Activated CD8-positive, alpha-beta memory T cell treated with anti-CD3 and anti-CD28 coated beads for 24 hours (primary cell): ENCODE measurements around the gene IGSF3.
"Not testable (repeated sequence)": the region's sequence is repeated elsewhere in the genome, so short reads cannot be mapped to it uniquely, and the experiment has no call there.

Source experiments
- DNase-seq: peaks from one replicate; pipeline ENCODE4 v3.0.0-alpha.2; 2020

Gene IGSF3

DNA sequence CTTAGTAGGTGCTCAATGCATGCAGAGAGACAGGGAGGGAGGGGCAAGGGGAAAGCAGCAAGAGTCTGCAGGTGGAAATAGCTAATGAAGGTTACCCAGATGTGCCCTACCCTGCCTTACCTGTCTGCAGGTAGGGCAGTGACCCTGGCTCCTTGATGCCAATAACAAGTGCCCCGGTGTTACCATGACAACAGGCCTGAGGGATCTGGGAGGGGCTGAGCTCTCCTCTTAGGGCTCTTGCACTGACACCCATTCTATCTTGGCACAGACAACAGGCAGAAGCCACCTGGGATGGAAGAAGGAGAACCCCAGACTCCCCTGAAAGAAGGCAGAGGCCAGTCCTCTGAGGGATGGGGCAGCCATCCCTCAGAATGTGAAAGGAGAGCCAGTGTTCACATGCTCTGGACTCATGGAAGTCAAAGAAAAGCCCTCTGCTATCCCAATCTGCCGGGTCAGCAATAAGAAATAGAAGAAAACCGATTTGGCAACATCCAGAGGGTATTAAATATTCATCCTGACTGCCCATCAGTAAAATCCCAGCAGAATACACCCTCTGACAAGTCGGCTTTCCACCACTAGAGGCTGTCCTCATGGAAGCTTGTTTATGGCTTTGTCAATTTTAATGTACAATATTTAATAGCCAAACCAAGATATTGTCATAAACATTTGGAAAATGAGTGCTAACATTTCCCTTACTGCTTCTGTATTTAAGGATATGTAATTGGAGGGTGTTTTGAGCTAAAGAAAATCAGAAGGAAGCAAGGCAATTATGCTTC lies 72.3 kb downstream of the IGSF3 start:
- DNase-seq: not testable (repeated sequence)

DNA sequence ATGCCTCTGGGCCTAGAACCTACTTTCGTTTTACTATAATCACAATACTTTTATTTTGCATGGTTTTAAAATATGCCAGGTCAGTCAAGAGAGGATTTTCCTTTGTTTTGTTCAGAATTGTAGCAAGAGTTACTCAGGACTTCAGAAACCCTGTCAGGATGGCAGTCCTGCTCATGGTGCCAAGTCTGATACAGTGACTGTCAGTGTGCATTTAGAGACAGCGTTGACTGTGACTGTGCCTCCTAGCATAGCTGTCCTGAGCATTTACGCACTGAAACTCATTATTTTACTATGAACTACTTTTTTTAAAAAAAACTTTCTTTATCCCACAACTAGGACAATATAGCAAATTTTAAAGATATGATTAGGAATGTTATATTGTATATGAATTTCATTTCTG lies 73.6 kb downstream of the IGSF3 start:
- DNase-seq: not testable (repeated sequence)

DNA sequence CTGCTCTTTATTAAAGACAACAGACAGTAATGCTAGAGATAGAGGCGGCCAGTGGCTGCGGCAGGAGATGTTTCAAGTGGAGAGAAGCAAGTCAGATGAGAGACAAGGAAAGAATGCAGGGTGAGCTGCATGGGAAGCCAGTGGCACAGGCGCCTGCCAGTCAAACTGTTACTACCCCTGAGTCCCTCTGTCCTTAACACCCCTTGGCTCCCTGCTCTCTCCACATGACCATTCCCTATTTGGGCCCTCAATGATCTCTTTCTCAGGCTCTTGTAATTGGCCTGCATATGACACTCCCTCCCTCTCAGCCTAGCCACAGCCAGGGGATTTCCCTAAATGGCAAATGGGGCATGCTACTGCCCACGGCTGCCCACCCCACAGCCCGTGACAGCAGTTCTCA lies 74.1 kb downstream of the IGSF3 start:
- not testable (repeated sequence) for DNase-seq

DNA sequence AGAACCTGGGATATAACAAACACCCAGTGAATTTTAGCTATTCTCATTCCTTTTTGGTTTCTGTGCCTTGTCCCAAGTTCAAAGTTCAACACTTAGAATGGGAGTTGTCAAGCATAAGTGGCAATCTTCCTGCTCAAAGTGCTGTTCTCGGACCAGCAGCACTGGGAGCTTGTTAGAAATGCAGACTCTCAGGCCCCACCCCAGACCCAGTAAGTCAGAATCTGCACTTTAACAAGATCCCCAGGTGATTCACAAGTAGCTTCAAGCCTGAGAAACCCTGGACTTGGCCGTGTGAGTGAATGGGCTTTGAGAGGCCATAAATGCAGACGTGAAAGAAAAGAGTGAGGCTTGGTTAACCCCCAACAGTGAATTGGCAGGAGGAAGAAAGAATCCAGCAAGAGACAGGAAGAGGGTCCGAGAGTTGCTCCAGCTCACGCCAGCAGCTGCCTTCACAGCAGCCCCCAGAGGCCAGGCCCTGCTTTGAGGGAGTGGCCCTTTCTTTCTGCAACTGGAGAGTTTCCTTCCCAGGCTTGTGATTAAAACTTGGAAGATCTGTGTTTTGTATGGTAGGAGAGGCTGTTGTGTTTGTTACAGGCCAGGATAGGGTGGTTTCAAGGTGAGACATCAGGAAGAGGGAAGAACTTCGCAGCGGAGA lies 75.5 kb downstream of the IGSF3 start:
- not testable (repeated sequence) for DNase-seq

DNA sequence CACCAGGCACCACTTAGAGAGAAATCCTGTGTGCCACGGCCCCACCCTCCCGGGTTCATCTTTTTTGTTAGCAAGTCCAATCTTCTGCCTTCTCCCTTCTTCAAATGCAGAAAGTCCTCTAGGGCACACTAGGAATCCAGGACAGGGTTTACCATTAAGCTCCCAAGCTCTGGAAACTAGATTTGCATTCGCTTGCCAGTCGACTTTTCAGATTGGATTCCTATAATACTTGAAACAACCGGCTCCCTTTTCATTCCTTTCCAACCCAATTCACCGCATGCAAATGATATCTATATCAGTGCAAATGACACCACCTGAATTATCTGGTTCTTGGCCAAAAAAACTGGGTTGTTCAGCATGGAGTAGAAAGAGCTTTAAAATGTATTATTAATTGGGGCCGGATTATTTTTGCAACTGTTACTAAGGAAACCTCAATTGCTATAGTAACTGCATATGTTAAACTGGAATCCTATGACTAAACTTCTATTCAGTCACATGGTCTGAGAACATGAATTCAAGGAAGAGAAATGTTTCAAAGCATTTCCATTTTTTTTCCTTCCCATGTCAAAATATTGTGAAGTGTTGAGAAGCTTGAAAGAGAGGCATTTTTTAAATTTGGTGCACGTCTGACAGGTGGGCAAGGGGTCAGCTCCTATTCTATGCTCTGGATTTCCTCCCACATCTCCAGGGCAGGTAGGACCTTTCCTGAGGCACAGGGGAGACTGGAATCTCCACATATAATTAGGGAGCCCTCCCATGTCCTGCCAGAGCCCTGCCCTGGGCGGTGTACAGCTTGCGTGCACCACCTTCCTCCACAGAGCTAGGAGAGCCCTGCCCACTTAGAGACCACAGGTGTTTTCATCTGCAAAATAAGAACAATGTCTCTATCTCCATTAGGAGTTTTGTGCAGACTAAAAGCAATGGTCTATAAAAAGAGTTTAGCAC lies 76.3 kb downstream of the IGSF3 start:
- DNase-seq: not testable (repeated sequence)

DNA sequence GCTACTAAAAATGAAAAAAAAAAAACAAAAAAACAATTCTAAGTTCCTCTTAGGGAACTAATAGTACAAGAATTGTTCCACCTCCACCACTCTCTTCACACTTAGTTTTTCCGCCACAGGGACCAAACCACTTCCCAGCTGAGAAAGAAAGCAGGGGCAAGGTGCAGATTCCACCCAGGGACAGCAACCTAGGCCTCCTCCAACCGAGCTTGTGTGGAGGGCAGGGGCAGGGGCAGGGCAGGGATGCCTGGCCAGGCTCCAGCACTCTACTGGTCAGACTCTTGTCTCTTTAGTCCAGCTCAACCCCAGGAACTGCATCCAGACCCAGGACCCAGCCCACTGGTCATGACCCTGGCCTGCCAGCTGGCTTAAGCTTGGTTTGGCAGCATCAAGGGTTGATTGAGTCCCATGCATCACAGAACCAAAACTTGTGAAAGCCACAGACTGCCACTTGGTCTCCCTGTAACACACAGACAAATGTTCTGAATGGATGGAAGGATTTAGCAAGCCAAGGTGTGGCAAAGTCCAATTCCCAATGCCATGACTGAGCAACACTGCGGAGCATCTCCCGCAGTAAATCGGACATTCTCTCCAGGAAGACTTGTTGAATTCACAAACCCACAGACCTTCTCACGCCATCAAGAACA lies 77.1 kb downstream of the IGSF3 start:
- DNase-seq: not testable (repeated sequence)

DNA sequence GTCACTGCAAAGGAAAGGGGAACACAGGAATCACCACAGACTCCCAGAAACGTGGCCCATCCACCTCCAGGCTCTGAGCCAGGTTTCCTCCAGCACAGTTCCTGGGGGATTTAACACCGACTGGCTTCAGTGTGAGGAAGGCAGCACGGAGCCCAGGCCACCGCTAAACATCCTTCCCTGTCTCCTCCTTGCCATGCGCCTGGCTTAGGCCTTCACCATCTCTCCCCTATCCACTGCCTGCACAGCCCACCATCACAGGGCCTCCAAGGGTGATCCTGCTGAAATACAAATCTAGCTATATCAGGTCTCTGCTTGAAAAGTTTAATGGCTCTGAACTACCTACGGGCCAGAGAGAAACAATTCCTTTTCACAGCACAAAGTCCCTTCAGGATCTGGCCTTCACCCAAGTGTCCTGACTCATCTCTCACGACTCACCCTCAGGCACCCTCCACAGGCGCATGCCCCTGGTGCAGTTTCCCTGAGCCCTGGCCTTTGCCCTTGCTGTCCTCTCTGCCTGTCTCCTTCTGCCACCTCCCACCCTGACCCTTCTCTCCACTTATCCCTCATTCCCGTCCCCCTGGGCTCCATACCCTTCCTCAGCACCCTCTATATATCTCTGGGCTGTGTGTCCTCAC lies 78.3 kb downstream of the IGSF3 start:
- DNase-seq: peak; percentile 52

DNA sequence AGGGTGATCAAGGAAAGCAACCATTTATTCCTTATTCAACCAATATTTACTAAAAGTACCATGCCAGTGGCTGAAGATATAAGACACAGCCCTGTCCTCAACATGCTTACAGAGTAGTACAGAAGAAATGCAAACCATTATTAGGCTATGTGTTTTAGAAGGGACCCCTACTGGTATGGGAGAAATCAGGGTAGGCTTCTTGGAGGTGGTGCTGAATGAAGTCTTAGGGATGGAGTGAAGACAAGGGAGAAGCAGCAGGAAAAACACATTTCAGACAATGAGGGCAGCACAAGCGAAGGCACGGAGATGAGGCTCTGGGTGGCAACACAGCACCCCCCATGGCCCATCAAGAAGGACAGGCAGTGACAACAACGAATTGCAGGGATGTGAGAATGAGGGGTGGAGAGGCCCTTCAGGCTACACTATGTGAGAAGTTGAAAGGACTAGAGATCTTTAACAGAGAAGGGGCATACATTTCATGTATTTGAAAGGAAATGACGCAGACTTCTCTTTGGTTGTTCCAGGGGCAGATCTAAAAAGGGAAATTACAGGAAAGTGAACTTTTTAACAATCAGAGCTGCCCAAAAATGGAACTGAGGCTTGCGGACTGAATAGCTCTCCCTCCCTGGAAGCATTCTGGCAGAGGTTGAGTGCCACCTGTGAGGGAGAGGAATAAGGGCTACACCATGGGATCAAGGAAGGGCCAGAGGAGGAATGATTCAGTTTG lies 79.9 kb downstream of the IGSF3 start:
- DNase-seq: peak; percentile 40

DNA sequence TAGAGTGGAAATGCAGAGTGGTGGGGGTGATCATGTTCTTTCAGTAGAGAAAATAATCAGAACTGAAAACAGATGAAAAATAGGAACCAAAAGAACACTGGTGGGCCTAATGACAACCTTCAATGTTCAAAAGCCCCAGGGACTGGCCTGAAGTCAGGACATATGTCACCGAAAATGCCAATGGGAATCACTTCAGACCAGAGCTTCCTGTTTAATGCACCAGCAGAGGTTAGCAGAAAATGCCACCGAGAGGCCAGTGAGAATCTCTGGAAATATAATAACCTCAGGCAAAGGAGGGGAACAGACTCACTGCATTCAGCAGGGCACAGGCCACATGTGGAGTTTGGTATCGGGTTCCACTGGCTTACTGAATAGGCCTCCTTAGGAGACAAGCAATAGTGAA lies 80.8 kb downstream of the IGSF3 start:
- peak; percentile 26 for DNase-seq

DNA sequence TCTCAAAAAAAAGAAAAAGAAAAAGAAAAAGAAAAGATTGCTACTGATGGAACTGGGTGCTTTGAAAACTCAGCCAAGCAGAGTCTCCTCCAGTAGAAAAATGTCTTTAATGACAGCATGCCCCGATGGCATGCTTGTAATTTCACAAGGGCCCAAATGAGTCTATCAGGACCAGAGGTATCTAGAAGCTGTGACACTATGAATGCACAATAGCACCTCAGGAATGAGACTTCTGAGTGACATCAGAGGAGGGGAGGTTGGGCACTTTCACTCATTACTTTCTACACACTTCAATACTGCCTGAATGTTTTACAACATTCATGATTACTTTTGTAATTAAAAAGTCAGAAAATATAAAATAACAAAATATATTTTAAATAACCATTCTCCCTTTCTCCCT lies 81.6 kb downstream of the IGSF3 start:
- no peak for DNase-seq

DNA sequence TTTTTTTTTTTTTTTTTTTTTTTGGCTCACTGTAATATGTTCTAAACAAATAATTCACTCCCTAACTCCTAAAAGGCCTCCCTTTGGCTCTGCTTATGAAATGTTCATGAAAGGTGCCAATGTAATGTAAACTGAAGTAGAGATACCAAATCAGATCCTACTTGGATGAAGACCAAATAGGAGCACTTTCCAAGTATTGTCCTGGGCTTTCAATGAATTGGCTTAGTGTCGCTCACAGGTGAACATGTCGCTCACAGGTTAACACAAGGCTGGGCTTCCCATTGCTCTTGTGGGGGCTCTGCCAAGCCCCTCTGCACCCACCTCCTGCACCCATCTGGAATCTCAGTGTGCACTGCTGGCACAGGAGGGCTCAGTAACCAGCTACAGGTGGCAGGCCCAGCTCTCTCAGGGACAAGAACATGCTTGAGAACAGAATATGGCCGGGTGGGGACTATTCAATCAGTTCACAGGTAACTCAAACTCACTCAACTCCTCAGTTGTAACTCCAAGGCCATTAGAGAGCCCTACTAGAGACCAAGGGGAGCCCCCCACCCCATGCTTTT lies 86.1 kb downstream of the IGSF3 start:
- DNase-seq: no peak

DNA sequence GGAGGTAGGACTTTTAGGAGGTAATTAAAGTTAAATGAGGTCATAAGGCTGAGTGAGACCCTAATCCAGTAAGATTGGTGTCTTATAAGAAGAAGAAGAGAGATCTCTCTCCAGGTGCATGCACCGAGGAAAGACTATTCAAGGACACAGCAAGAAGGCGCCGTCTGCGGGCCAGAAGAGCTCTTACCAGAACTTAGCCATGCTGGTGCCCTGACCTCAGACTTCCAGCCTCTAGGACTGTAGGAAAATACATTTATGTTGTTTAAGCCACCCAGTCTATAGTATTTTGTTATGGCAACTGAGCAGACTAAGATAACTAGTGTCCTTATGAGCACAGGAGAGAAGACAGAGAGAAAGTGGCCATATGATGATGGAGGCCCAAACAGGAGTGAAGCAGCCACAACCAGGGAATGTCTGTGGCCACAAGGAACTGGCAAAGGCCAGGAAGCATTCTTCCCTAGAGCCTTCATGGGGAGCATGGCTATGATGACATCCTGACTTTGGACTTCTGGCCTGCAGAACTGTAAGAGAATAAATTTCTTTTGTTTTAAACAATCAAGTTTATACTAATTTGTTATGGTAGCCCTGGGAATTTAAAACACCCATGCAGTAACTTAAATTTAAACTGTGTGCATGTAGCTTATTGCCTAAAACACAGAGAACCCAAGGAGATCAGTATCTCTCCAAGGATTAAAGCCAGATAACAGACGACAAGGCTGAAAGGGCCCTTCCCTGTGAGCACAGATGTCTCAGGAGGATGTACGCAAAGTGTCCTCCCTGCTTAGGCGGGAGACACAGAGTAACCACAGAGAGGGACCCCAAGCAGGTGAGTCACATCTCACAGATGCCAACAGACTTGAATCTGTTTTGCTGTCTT lies 86.8 kb downstream of the IGSF3 start:
- peak; percentile 21 for DNase-seq

DNA sequence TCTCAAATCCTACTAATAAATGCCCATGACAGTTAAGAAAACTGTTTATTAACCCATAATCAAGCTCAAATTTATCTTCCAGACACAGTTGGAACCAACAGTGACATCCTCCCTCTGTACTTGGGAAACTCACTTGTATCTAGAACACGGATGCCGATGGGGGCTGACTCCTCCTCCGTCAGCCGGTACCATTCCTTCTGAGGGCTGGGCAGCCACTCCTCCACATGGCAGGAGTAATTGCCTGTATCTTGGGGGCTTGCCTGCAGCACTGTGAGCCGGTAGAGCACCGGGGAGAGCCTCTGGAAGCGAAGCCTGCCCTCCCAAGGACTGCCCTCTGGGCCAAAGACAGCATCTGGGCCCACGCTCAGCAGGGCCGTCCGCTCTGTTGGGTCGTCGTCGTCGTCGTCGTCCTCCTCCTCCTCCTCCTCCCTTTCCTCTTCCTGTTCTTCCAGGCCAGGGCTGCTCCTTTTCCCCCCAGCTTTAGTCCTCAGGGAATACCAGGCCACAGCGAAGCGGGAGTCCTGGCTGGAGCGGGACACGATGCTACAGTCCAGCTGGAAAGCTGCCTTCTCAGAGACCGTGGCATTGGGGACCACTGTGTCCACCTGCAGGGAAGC lies 88.2 kb downstream of the IGSF3 start:
- DNase-seq: no peak

DNA sequence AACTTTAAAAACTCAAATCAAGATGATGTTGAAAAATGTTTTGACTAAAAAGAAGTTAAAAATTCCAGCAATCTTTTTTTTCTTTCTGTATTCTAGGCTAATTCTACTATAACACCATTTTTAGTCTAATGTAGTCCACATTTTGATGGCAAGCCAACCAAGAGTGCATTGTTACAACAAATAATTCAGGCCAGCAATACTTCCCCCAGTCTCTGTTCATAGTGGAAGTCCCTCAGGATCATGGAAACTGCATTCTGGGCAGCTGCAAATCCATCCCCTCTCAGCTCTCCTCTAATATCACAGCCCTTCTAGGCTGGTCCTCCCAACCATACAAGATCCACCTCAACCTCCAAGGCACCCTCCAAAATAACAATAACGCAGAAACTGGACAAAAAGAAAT lies 89.0 kb downstream of the IGSF3 start:
- no peak for DNase-seq

DNA sequence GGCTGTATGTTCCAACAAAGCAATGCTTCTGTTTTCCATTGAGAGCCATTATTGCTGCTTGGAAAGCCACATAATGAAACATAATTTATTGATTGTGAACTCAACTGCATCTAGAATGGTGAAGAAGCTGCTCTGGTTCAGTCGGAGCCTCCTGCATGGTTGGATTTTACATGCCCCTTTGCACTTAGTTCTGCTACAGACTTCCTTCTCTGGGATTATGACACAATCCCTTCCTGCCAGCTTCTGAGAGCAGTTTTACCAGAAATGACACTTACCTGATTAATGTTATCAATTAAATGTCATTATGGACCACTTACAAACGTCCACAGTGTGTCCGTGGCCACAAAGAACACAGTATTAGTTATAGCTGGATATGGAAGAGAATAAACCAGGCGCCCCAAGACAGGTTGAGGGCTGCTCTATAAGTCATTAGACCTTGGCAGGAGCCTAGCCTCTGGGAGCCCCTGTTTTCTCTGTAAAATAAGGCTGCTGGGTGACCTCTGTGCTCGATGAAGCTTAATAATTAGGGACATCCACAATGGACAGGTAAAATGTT lies 89.7 kb downstream of the IGSF3 start:
- peak; percentile 32 for DNase-seq

DNA sequence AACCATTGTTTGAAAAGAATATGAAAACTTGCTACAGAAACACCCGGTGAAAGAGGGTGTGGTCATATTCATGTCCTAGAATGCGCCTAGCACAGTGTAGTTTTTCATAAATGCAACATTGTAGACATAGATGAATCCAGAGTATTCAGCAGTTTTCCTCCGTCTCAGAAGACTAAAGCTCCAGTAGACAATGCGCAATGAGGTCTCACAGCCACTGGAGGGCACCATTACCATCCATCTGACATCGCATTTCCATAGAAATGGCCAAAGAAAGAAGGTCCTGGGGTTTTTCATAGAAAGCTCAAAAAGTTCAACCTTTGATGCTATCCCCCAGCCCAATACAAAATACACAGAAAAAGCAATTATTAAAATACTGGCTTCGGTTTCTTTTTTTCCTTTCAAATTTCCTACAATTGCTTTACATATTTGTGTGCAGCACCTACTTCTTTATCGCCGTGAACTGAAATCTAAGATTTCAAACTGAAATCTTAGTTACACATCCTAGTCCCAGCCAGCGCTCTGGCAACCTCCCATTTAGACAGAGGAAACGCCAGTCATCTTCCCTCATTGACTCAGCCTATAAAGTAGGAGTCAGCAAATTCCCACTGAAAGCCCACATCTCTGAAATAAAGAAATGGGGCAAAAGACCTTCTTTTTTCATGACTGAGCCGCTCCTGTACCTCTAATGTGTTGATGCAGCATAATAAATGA lies 92.8 kb downstream of the IGSF3 start:
- peak; percentile 73 for DNase-seq

DNA sequence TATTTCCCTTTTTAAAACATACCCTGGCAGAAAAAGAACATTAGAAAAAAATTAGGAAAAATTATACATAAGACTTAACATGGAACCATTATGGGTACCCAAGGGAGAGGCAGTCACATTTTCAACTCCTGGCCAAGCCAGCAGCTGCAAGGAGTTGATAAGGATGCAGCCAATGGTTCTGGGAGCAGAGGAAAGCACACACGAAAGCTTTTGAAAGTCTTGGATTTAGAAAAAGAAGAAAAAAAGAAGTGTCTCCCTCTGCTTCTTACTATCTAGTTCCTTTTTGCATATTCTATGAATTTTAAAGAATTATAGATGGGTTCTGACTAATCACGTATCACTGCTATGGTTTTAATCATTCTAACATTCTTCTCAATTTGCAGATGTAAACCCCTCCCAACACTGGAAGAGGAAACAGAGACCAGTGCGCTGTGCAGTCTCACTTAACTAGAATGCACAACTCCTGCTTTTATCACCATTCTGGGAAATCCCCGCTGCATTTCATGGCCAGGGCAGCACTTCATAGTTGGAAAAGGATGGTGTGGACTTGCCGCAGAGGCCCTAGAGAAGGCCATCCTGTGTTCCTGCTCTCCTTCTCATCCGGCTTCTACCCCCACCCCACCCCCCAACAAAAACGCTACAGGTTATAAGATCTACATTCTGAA lies 94.0 kb downstream of the IGSF3 start:
- DNase-seq: no peak

DNA sequence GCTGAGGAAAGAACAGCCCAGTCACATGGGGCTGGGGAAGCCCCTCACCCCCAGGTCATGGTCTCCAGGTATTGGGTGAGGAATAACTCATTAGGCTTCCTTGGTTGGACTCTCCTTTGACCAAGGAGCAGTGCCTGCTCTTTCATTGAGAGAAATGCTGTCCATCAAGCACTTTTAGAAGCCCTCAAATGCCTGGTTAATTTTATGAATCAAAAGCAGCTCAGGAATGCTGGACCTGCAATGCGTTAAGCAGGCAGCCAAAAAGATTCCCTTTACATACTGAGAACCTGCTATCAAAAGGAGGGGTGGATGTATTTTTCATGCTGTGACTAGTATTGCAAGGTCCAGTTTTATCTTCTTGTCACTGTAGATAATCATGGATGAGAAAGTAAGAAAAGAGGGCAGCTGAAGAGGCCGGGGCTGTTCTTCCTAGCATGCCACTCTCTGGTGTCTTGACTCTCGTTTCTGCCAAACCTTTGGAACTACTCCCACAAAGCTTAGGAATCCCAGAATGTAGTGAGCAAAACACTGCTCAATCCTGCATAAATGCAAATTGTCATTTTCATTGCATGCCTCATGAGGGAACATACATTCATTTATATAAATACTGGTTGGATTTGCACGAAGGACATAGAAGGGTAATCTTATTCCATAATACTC lies 94.6 kb downstream of the IGSF3 start:
- DNase-seq: no peak
